Amygdala (tissue), 56 donors: Measurements from ENCODE around the gene ZDHHC17.
A peak's percentile ranks its signal among the peaks of the same experiment; 100 is the strongest.

Experiments used
- DNase-seq, 56 donors: peaks; one replicate each; lab custom pipeline; 2025; lab: John Stamatoyannopoulos, UW

Gene ZDHHC17

DNA sequence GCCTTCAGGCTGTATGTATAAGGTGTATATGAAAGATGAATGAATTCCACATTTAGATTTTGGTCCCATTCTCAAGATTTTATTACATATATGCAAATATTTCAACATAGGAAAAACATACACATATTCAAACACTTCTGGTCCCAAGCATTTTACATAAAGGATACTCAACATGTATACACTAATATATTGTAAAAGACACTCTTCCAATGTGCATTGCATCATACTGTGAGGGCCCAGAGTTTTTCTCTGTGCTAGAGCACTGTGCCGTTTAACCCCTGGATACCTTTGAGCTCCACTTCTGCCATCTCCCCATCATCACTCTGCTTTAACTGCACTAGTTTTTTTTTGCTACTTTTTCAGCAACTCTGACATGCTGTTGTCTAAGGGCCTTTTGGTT is 48.1 kb downstream of the ZDHHC17 start:
- no peak for DNase-seq

DNA sequence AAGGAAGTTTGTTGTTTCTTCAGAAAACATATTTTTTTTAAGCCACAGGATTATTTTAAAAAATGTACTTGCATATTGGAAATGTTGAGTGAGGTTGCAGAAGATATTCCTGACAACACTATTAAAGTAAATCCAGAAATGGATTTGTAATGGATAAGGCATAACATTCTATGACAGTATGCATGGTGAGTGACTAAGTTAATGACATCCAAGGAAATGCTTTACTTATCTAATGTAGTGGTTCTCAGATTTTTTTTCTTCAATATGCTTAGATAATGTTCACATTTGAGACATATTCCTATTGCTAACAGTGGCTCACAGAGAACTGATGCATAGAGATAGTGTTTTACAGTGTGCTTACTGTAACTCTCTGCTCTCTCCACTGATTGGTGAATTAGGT is 49.4 kb downstream of the ZDHHC17 start:
- no peak for DNase-seq

DNA sequence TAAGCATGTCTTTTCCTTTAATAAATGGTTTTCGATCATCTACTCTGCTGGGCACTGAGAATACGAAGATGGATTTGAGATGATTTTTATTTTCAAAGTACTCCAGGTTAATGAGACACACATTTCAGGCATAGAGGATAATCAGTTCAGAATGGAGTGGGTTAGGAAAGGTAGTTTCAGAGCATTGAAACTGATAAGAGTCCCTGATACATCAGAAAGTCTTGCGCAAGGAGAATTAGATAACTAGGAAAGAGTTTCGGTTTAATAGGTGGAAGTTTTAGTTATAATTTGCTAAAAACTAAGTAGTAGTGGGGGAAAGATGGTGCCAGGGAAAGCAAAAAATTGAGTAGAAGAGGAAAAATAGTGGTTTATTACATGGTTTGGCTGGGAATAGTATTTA is 50.1 kb downstream of the ZDHHC17 start:
- no peak for DNase-seq

DNA sequence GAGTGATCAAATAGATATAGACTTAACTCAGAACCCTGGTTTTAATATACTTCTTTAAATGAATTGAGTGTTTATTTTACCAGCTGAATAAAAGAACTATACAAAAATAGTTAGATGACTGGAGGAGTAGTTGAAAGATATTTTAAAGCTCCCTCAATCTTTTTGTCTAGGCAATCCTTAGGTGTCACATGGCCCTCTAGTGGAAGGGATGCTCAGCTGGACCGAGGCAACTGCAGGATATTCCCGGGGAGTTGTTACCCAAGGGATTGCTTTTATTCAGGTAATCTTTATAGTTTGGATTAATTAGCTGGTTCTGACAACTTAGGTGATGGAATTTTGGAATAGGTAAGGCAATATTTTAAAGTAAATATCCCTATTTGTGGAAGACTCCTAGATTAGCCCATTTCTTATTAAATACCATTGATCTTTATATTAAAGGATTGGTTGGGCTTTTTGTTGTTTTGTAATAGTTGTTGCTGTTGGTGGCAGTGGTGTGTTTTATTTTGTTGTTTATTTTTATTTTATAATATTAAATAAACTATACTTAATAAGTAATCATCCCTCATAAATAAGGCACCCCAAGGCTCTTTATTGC is 57.1 kb downstream of the ZDHHC17 start:
- peak in 7 of 56 donors; percentile 0 to 8 (median 1) for DNase-seq

DNA sequence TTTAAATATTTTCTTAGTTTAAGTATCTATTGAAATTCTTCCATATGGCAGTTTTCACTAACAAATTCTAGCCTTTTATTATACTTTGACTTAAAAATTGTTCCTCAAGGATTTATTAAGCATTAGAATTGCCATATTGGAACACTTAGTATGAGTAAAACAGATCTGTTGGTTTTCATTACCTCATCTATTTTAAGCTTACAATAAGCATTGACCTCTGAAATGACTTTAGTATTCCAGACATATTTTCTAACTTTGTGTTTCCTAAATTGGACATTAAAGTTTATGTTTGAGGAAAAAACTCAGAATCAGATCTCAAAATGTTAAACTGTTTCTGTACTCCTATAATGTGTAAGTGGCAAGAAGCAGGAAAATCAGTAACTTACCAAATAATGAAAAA is 66.5 kb downstream of the ZDHHC17 start:
- DNase-seq, result no peak

DNA sequence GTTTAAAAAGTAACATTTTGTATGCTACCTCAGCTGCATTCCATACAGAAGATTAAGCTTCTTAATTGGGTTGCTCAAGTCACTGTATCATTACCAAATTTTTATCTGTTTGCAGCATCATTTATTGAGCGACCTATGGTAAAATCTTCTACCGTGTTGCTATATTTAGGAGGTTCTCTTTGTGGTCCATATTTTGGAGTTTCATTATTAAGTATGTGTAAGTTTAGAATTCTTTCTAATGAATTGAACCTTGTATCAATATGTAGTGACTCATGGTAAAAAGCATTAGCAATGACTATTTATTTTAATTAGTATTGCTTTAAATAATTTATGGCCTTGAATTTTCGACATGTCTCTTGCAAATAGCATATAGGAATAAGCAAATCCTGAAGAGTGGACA is 72.7 kb downstream of the ZDHHC17 start:
- DNase-seq, result no peak

DNA sequence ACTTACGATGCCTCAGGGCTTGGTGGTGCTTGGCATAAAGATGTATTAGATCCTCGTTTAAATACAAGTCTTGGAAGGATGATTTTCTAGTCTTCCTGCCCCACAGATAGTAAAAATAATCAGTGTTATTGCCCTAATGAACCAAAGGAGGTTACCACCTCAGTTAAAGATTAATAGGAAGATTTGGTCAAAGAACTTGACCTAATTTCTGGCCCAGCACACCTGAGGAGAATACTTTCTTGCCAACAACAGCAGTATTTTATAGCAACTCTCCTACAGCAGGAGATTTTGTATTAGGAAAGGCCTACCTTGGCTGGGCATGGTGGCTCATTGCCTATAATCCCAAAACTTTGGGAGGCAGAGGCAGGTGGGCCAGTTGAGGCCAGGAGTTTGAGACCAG is 83.3 kb downstream of the ZDHHC17 start:
- no peak for DNase-seq

DNA sequence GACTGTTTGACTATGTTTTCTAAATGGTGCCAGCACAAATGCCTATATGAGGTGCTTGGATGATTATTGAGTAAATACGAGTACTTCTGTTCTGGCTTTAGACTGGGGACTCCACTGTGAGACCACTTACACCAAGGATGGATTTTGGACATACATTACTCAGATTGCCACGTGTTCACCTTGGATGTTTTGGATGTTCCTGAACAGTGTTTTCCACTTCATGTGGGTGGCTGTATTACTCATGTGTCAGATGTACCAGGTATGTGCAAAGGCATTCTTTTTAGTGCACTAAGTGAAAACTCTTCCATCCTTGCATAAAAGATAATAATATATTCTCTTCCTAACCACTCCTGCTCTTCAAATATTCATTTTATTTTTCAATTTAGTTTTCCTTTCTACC is 84.2 kb downstream of the ZDHHC17 start:
- DNase-seq, result no peak

DNA sequence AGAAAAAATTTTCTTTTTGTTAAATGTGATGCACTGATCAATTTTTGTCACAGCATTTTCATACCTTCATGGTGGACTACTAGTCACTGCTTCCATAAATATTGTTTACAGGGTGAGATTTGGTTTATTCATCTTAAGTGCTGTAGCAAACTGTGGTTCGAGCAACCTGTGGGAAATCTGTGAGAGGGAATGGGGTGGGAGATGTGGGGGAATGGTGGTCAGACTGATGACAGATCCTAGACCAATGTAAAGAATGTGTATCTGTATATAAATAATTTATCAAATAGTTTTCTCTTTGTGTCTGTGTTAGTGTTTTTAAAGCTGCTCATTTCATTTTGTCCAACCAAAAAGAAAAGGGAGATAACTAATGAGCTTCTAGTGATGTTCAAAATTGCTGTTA is 88.2 kb downstream of the ZDHHC17 start:
- DNase-seq, result no peak

DNA sequence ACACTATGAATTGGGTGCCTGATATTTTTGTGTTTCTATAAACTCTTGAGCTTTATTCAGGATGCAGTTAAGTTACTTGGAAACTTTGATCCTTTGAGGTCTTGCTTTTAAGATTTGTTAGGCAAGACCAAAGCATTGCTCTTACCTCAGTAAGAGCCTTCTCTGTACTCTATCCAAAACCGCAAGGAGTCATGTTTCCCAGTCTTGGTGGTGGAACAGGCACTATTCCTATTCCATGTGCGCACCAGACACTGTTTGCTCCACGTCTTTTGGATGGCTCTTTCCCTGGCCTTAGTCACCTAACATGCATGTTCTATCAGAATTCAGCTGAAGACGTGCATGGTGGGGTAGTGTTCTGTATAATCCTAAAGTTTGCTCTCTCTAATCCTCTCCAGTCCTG is 91.4 kb downstream of the ZDHHC17 start:
- DNase-seq, result no peak

DNA sequence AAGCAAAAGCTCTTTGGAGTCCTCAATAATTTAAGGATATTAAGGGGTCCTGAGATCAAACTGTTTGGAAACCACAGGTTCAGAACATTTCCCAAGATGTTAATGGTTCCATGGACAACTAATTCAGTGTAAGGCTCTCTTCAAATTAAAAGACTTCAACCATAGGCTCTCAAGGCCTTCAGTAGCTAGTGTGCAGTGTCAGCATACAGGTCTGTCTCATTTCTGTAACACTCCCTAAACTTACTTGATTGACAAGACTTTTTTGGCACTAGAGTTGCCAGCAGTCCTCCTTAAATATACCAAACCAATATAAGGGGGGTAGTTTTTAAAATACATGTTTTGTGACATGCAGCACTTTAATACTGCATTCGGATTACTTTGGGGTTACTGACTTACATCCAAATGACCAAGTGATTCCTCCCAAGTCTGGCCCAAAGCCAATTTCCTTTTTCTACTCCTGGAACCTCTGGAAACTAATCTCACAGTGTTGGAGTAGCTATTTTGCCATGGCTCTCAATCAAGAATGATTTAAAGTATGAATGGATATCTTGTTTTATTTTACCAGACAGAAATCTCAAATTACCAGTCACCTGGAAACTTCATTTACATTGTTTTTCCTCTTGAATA is 92.2 kb downstream of the ZDHHC17 start:
- no peak for DNase-seq

DNA sequence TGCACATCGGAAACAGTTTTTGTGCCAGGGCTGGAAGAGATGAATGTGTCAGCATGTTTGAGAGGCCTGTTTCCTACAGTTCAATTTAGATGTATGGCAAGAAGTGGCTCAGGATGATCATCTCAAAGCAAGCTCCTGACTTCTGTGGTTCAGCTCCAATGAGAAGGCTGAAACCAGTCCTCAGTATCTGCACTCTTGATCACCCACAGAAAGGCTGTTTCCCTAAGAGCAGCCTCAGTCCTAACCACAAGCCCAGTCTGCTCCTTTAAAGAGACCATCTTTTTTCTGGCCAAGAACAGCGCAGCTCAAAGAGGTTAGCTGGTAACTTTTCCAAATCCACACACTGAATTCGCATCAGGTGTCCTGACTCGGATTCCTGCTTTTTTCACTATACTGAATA is 95.7 kb downstream of the ZDHHC17 start:
- no peak for DNase-seq

DNA sequence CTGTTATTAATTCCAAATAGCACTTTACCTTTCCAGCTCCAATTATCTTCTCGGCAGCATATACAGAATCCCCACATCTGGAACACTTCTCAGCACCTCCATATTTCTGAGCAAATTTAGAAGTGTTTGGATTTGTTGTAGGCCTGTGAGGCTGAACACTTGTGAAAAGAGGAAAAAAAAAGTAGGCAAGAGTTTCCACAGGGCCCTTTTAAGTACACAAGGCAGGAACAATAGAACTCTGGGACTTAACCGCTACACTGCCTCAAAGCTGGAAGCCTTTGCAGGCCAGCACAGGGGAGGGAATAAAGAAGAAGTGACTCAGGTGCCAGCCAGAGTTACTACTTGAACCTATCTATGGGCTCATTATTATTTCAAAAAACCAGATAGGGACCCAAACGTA is 96.3 kb downstream of the ZDHHC17 start:
- DNase-seq, result no peak

DNA sequence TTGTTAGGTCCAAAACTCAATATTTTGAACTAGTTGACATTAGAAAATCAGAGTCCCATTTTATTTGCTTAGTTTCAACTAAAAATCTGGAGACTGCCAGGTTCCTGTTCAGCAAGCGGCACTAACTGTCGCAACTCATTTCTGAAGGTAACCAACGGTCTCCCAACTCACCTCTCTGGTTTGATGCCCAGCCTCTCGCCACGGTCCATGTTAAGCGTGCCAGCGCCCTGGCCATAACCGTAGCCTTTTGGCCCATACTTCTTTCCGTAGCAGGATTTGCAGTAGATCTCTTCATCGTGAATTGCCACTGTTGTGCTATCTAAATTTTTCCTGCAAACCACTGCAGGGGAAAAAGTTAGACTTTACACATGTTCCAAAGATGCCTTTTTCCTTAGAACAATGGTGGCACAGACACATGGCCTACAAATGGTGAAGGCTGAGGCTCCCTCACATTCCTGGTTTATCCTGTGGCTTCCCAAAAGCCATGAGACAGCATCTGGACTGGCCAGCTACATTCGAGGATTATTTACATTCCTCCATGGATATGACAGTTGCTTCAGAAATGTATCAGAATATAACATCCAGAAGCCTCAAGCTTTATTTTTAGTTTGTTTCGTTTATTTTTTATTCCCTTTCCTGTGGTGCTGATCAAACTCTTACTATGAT is 99.2 kb downstream of the ZDHHC17 start:
- no peak for DNase-seq

DNA sequence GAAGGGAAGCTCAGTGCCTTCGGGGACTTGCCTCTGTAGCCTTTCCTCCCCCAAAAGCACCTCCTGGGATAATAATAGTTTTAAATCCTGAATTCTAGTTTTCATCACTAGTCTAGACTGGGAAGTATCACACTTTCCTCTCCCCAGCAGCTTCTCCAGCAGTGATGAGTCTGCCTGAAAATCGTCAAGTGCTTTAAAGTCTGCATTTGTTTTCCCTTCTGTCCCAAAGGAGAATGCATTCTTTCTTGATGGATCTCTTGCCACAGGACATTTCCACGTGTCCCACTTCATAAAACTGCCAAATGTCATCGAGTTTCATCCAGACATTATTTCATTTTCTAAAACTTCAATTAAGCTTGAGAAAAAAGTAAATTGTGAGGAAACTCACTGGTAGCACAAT is 99.9 kb downstream of the ZDHHC17 start:
- DNase-seq, result no peak

DNA sequence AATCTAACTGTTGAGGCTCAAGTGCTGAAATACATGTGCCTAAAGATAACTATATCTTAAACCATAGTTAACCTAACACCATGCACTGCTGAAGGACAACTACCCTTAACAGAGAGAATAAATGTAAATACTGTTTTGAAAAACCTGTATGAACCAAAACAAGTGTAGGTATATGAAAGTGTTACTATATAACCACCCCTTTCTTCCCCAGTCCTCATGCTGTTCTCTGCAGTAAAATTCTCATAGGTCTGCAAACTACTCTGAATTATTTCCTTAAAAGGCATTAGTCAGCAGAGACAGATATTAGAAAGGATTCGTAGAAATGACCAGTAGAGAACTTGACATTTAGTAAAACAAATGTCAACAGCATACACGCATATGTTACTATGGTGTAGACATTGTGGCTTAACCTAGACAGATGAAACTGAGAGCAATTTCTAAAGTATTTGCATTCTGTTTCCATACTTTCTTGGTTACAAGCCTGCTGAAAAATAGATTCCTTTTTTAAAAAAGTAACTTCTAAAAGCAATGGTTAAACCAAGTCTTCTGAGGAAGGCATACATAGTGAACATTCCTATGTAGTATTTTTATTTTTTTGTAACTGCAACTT is 101.0 kb downstream of the ZDHHC17 start:
- DNase-seq, result no peak

DNA sequence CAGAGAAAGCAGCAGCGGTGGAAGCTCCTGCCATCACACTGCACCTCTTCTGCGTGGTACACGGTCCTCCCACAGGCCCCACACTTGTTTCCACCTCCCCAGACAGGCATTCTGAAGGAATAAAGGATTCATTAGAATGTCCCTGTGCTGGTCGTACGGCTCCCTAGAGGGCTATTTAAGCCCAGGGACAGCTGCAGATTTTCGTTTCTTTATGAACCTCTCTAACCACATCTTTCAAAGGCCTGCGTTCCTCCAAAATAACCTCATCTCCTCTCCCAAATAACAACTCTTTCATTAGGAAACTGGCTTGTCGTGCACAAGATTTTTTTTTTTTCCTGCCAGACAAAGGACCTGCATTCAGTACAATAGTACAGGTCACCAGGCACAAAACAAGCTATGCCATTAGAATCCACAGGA is 102.2 kb downstream of the ZDHHC17 start:
- no peak for DNase-seq

DNA sequence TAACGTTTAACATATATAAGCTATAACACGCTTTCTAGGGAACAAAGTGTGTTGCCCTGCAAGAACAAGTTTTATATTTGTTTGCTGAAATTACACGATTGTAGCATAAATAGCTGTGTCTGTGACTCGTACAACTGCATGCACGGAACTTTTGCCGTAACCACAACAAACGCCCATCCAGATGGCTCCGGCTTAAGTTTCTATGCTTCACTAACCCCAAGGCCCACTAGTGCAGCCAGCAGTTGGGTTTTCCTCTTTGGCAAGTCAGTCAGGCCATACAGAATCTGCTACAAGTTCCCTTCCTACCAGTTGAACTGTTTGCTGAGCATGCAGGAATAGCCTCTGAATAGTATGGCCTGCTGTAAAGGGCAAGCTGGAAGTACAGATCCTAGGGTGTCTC is 102.8 kb downstream of the ZDHHC17 start:
- no peak for DNase-seq

DNA sequence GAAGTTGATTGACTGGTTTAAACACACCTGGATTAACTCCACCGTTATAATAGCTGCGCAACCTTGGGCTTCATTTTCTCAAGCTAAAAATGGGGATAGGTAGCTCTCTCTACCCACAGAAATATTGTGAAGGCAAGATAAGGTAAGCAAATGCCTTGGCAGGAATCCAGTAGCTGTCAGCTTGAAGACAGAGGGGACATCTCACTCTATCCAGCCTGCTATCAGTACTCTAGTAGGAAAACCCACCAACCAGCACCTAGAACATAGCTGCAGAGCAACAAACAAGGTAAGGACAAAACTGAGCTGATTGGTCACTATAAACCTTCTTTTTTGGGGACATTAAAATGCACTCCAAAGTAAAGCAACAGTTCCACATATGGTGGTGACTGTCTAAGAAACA is 107.2 kb downstream of the ZDHHC17 start:
- DNase-seq, result no peak

DNA sequence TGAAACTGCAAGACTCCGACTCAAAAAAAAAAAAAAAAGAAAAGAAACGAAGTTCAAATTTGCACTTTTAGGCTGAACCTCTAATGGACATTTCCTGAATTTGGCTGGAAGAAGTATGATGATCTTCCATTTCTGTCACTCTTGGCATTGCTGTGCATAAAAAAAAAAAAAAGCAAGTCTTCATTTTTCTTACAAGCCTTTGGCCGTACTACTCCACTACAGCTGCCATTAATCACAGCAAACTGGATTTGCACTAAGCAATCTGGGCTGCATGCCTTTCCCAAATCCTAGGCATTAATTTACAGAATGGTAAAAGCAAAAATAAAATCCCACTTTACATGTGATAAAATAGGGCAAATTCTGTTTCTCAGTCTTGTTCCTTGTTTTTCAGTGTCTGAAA is 107.8 kb downstream of the ZDHHC17 start:
- DNase-seq, result no peak

DNA sequence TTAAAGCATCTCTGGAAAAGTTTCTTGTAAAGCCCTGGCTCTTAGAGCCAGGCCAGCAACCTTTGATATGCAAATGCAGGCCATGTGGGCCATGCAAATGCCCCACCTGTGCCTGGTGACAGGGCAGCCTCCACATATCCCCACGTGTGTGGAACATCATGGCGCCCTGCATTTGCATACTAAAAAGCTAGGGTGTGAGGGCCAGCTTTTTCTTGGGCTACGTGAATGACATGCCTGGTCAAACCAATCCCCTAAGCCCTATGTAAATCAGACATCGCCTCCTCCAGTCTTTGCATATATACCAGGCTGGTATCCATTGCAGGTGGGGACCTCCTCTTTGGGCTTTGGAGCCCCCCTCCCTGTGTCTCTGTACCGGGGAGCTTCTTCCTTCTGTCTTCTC is 108.5 kb downstream of the ZDHHC17 start:
- no peak for DNase-seq

DNA sequence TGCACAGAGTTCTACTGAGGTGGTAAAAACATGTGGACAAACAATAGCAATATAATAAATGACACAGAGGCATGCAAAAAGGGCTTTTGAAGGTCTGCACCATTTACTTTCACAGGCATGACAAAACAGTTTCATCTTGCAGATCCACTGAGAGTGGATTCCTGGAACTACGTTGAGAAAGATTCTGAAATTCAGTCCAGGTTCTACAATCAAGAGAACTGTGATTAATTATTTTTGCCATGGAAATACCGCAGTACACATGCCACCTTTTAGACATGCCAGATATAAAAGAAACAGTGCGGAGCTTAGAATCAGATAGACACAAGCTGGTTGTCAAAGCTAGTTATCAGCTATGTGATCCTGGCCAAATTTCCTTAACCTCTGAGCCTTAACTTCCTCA is 110.1 kb downstream of the ZDHHC17 start:
- no peak for DNase-seq
